HL-60 (cell line): Measurements from ENCODE around the gene CEP85.

Experiments used
- CTCF ChIP-seq: IDR thresholded peaks from one replicate; pipeline ENCODE4 v1.5.1; 2011; ENCODE audit warnings: low read length, control low read depth, inconsistent platforms; ENCODE audit not compliant: insufficient read depth
- POLR2AphosphoS5 ChIP-seq: IDR thresholded peaks from 2 replicates; pipeline ENCODE4 v1.6.1; 2012; ENCODE audit warnings: low read depth
- REST ChIP-seq: IDR thresholded peaks from 2 replicates; pipeline ENCODE4 v1.6.1; 2012; ENCODE audit warnings: low read depth; ENCODE audit not compliant: insufficient replicate concordance

- TF ChIP-seq CTCF (no peak), POLR2AphosphoS5 (no peak), REST (no peak)
Measured at GRCh38 chr1:26285366-26286063, 51.5 kb downstream of the CEP85 start.
